ENCODE results near the gene DCP1A.

Gene DCP1A

GRCh38 chr3:53346922-53347260, 452 bp downstream of the DCP1A start:
- peak overlapping the region; percentile 91 for H3K4me3 ChIP-seq (ENCODE audit: low read depth, low read length)
- TF ChIP-seq CTCF (IDR thresholded peaks at IDR 0.05; ENCODE audit: low read depth, low read length): no peak

GRCh38 chr3:53346514-53346913, 829 bp downstream of the DCP1A start:
- peak overlapping the region; percentile 91 for H3K4me3 ChIP-seq (ENCODE audit: low read depth, low read length)
- no peak for TF ChIP-seq CTCF (IDR thresholded peaks at IDR 0.05; ENCODE audit: low read depth, low read length)

- no peak for TF ChIP-seq CTCF (IDR thresholded peaks at IDR 0.05; ENCODE audit: low read depth, low read length)
- no peak overlapping the region for H3K4me3 ChIP-seq (ENCODE audit: low read depth, low read length)
Observed at GRCh38 chr3:53342353-53342752, 5.0 kb downstream of the DCP1A start.

- TF ChIP-seq CTCF (IDR thresholded peaks at IDR 0.05; ENCODE audit: low read depth, low read length): no peak
- no peak overlapping the region for H3K4me3 ChIP-seq (ENCODE audit: low read depth, low read length)
Observed at GRCh38 chr3:53337167-53337940, 10.0 kb downstream of the DCP1A start.

- H3K4me3 ChIP-seq (ENCODE audit: low read depth, low read length): no peak overlapping the region
- no peak for TF ChIP-seq CTCF (IDR thresholded peaks at IDR 0.05; ENCODE audit: low read depth, low read length)
Observed at GRCh38 chr3:53334742-53335141, 12.6 kb downstream of the DCP1A start.

- no peak overlapping the region for H3K4me3 ChIP-seq (ENCODE audit: low read depth, low read length)
- TF ChIP-seq CTCF (IDR thresholded peaks at IDR 0.05; ENCODE audit: low read depth, low read length): no peak
Observed at GRCh38 chr3:53331871-53332270, 15.5 kb downstream of the DCP1A start.

GRCh38 chr3:53329897-53330296, 17.4 kb downstream of the DCP1A start:
- TF ChIP-seq CTCF (IDR thresholded peaks at IDR 0.05; ENCODE audit: low read depth, low read length): no peak
- no peak overlapping the region for H3K4me3 ChIP-seq (ENCODE audit: low read depth, low read length)

Measured in WI38 (cell line).